Smooth muscle cell of the umbilical artery (primary cell): ENCODE data around the gene HADHA. TPM values are rescaled to one million over a fixed set of nuclear protein-coding genes. Genes with fewer than 3 reads are reported as not detected.

Experiments
- total RNA-seq: library from RNA; depleted of rRNA; stranded (reverse); fragments of >200 nt; gene quantifications from 2 replicates; pipeline ENCODE4 v1.2.3, GENCODE V29; 2014

The HADHA gene
- total RNA-seq = 121 and 151 TPM in 2 replicates

GRCh38 chr2:26244309-26245230 is at the start of gene HADHA, which contains the start of gene HADHB:
Gene HADHA, minus strand, starts transcription at chr2:26244632. Its CDS starts 36 bp downstream, at chr2:26244596.
Gene HADHB, plus strand, starts transcription at chr2:26244939. Its CDS starts 9,316 bp downstream, at chr2:26254255.

GRCh38 chr2:26172871-26173775 is 71.3 kb downstream of the HADHA start, which contains the start of gene GAREM2:
Gene GAREM2, plus strand, starts transcription at chr2:26173088. Its CDS starts 133 bp downstream, at chr2:26173221.

Other genes with a start within 250 kb of the HADHA start
- gene RAB10, start 210.5 kb downstream of the HADHA start, total RNA-seq = 115 and 204 TPM in 2 replicates
- gene GAREM2, start 71.5 kb downstream of the HADHA start, total RNA-seq = 1.5 TPM in 2 replicates
- 95.0 and 113 TPM in 2 replicates for gene HADHB, start 307 bp upstream of the HADHA start, total RNA-seq
- gene SELENOI, start 101.5 kb upstream of the HADHA start, total RNA-seq = 21.1 and 33.9 TPM in 2 replicates
- gene ADGRF3, start 102.2 kb upstream of the HADHA start, total RNA-seq = 0.05 TPM in 1 of 2 replicates, not detected in the other
- under 0.01 TPM in 1 of 2 replicates, not detected in the other for gene DRC1, start 157.3 kb upstream of the HADHA start, total RNA-seq
- 0.05 TPM in 1 of 2 replicates, not detected in the other for gene OTOF, start 233.5 kb upstream of the HADHA start, total RNA-seq